HG03097 (cell line): ENCODE results near the gene PPA2.
A peak's percentile ranks its signal among the peaks of the same experiment; 100 is the strongest.
"Not testable (repeated sequence)": the region's sequence is repeated elsewhere in the genome, so short reads cannot be mapped to it uniquely, and the experiment has no call there.

Experiments used
- ATAC-seq: cut with Tn5 transposase; IDR thresholded peaks from one replicate; pipeline ENCODE4 v1.9.1; 2021; ENCODE audit not compliant: unreplicated experiment, low FRiP score

Gene PPA2

GRCh38 chr4:105461221-105461620, 12.6 kb downstream of the PPA2 start:
- peak; percentile 89 for ATAC-seq

- no peak for ATAC-seq
Measured at GRCh38 chr4:105460306-105460705, 13.6 kb downstream of the PPA2 start.

GRCh38 chr4:105458541-105458940, 15.3 kb downstream of the PPA2 start:
- not testable (repeated sequence) for ATAC-seq

- no peak for ATAC-seq
Measured at GRCh38 chr4:105458001-105458400, 15.9 kb downstream of the PPA2 start.

GRCh38 chr4:105455998-105456397, 17.9 kb downstream of the PPA2 start:
- no peak for ATAC-seq

GRCh38 chr4:105455182-105455581, 18.7 kb downstream of the PPA2 start:
- ATAC-seq: no peak

- ATAC-seq: peak; percentile 77
Measured at GRCh38 chr4:105453550-105454205, 20.2 kb downstream of the PPA2 start.

GRCh38 chr4:105451346-105451745, 22.5 kb downstream of the PPA2 start:
- no peak for ATAC-seq

GRCh38 chr4:105440890-105441289, 33.0 kb downstream of the PPA2 start:
- no peak for ATAC-seq

GRCh38 chr4:105437637-105438036, 36.2 kb downstream of the PPA2 start:
- ATAC-seq: no peak

GRCh38 chr4:105436414-105436813, 37.4 kb downstream of the PPA2 start:
- ATAC-seq: no peak

GRCh38 chr4:105434940-105435339, 38.9 kb downstream of the PPA2 start:
- no peak for ATAC-seq

GRCh38 chr4:105433421-105433820, 40.4 kb downstream of the PPA2 start:
- no peak for ATAC-seq

- no peak for ATAC-seq
Measured at GRCh38 chr4:105432438-105432837, 41.4 kb downstream of the PPA2 start.

- no peak for ATAC-seq
Measured at GRCh38 chr4:105430811-105431210, 43.1 kb downstream of the PPA2 start.

GRCh38 chr4:105426187-105426897, 47.5 kb downstream of the PPA2 start:
- no peak for ATAC-seq

- ATAC-seq: no peak
Measured at GRCh38 chr4:105422207-105422920, 51.5 kb downstream of the PPA2 start.

- no peak for ATAC-seq
Measured at GRCh38 chr4:105417624-105418023, 56.2 kb downstream of the PPA2 start.

GRCh38 chr4:105415281-105415744, 58.5 kb downstream of the PPA2 start:
- ATAC-seq: no peak

GRCh38 chr4:105414316-105414715, 59.5 kb downstream of the PPA2 start:
- ATAC-seq: no peak

- not testable (repeated sequence) for ATAC-seq
Measured at GRCh38 chr4:105409135-105409534, 64.7 kb downstream of the PPA2 start.
